K562 (cell line): ENCODE data around the gene NMNAT1. TPM values are rescaled to one million over a fixed set of nuclear protein-coding genes. Genes with fewer than 3 reads are reported as not detected.

Experiments
- BDP1 ChIP-seq: IDR thresholded peaks from 3 replicates; pipeline ENCODE4 v1.6.1; 2011; ENCODE audit not compliant: insufficient read length, insufficient read depth
- CBFA2T2 ChIP-seq: fragments of 450-650 bp; conservative IDR thresholded peaks from 2 replicates; pipeline ENCODE4 v1.6.1; 2017; ENCODE audit warnings: mild to moderate bottlenecking
- CEBPG ChIP-seq, 3 experiments: fragments of 200-800 bp in 1 of 3; sonication (Bioruptor generic) in 1 of 3; sonication (generic) in 1 of 3; formaldehyde crosslinking in 1 of 3; IDR thresholded peaks in 2 of 3; conservative IDR thresholded peaks in 1 of 3; 2 replicates each; pipeline versions ENCODE4 v1.6.1 to v1.8.0; 2016 to 2022; ENCODE audit warnings: missing compliant biosample characterization in 2 of 3, missing genetic modification characterization in 2 of 3, mild to moderate bottlenecking in 1 of 3, missing genetic modification reagents in 1 of 3
- HIVEP1 ChIP-seq: fragments of 250-450 bp; sonication (Bioruptor Pico); IDR thresholded peaks from 2 replicates; pipeline ENCODE4 v1.4.0; 2020; ENCODE audit warnings: mild to moderate bottlenecking
- LCOR ChIP-seq: sonication (generic); formaldehyde crosslinking; IDR thresholded peaks from 2 replicates; pipeline ENCODE4 v1.8.0; 2022; ENCODE audit warnings: mild to moderate bottlenecking, missing genetic modification reagents
- MBD2 ChIP-seq: sonication (generic); IDR thresholded peaks from 2 replicates; pipeline ENCODE4 v1.6.1; 2016; ENCODE audit warnings: low read depth, borderline replicate concordance
- MTA3 ChIP-seq: fragments of 450-650 bp; formaldehyde crosslinking; IDR thresholded peaks from 2 replicates; pipeline ENCODE4 v1.6.1; 2017; ENCODE audit warnings: mild to moderate bottlenecking, borderline replicate concordance
- NCOA4 ChIP-seq: fragments of 450-650 bp; IDR thresholded peaks from 2 replicates; pipeline ENCODE4 v1.6.1; 2018; ENCODE audit warnings: mild to moderate bottlenecking; ENCODE audit not compliant: partially characterized antibody
- NELFE ChIP-seq: IDR thresholded peaks from 2 replicates; pipeline ENCODE4 v1.6.1; 2011; ENCODE audit warnings: mild to moderate bottlenecking; ENCODE audit not compliant: insufficient read depth, insufficient read length
- NFIC ChIP-seq: fragments of 450-650 bp; IDR thresholded peaks from 2 replicates; pipeline ENCODE4 v1.6.1; 2017; ENCODE audit warnings: mild to moderate bottlenecking, inconsistent platforms
- PTTG1 ChIP-seq: fragments of 450-650 bp; IDR thresholded peaks from 2 replicates; pipeline ENCODE4 v1.6.1; 2016; ENCODE audit warnings: low read depth, mild to moderate bottlenecking, missing genetic modification characterization, missing compliant biosample characterization
- RBM17 ChIP-seq: fragments of 200-400 bp; formaldehyde crosslinking; IDR thresholded peaks from 2 replicates; pipeline ENCODE4 v1.6.1; 2017; ENCODE audit warnings: low read depth, mild to moderate bottlenecking, low read length, borderline replicate concordance
- SAP30 ChIP-seq: fragments of 200-600 bp; sonication (generic); IDR thresholded peaks from 2 replicates; pipeline ENCODE4 v1.6.1; 2012; ENCODE audit warnings: borderline replicate concordance, low read depth, mild to moderate bottlenecking, moderate library complexity, low read length, control low read depth, inconsistent platforms; ENCODE audit not compliant: insufficient read depth, poor library complexity, severe bottlenecking
- TAF15 ChIP-seq: fragments of 200-400 bp; formaldehyde crosslinking; IDR thresholded peaks from 2 replicates; pipeline ENCODE4 v1.6.1; 2017; ENCODE audit warnings: mild to moderate bottlenecking, low read depth, low read length, moderate library complexity
- TAF7 ChIP-seq: fragments of 450-650 bp; IDR thresholded peaks from 2 replicates; pipeline ENCODE4 v1.6.1; 2016; ENCODE audit warnings: missing genetic modification characterization, missing compliant biosample characterization
- ZFPM2 ChIP-seq: fragments of 250-450 bp; sonication (Bioruptor Pico); IDR thresholded peaks from 2 replicates; pipeline ENCODE4 v1.5.1; 2022; ENCODE audit warnings: mild to moderate bottlenecking
- ZNF143 ChIP-seq: sonication (generic); formaldehyde crosslinking; IDR thresholded peaks from 2 replicates; pipeline ENCODE4 v1.9.0; 2022; ENCODE audit warnings: mild to moderate bottlenecking, missing genetic modification reagents
- polyA plus RNA-seq, 8 experiments: library from polyadenylated mRNA; depleted of rRNA in 4 of 8; stranded (reverse) in 5 of 8; unstranded in 3 of 8; fragments of >200 nt; fragmentation: Nextera tagmentation in 2 of 8; fragmentation: Illumina TruSeq in 1 of 8; extraction: Ambion mirVana in 2 of 8; extraction: Trizol in 1 of 8; gene quantifications; 2 replicates each; pipeline versions ENCODE4 v1.2.1 to v1.2.3, GENCODE V29; 2011 to 2014; ENCODE audit warnings: inconsistent platforms in 1 of 8, missing spikeins in 1 of 8
- total RNA-seq, 7 experiments: library from RNA; depleted of rRNA in 6 of 7; stranded (reverse); fragments of >200 nt in 6 of 7; fragmentation: Illumina TruSeq in 2 of 7; extraction: Trizol in 2 of 7; gene quantifications; 2 replicates each; pipeline versions ENCODE4 v1.2.1 to v1.2.3, GENCODE V29; 2011 to 2021; ENCODE audit warnings: low replicate concordance in 1 of 7
- TF ChIP-seq, protein P1 (sequence below): fragments of 250-450 bp; sonication (Bioruptor Pico); IDR thresholded peaks from 2 replicates; pipeline ENCODE4 v1.8.0; 2022; ENCODE audit warnings: inconsistent platforms, mild to moderate bottlenecking, moderate library complexity, borderline replicate concordance
- TF ChIP-seq, protein P2 (sequence below): fragments of 450-650 bp; formaldehyde crosslinking; IDR thresholded peaks from 2 replicates; pipeline ENCODE4 v1.4.0; 2022; ENCODE audit warnings: mild to moderate bottlenecking, moderate library complexity
- TF ChIP-seq, protein P3 (sequence below): fragments of 450-650 bp; IDR thresholded peaks from 2 replicates; pipeline ENCODE4 v1.6.1; 2016; ENCODE audit warnings: missing biosample characterization, missing genetic modification characterization
- TF ChIP-seq, protein P4 (sequence below), 2 experiments: IDR thresholded peaks; 2 replicates each; pipeline ENCODE4 v1.6.1; 2012; ENCODE audit warnings: improper control_type of control experiment in 2 of 2, low read depth in 2 of 2, low read length in 2 of 2, borderline replicate concordance in 1 of 2

NMNAT1 gene
- total and polyA plus RNA-seq, 9 of the 15 experiments (the other 6 are each of a cell fraction or from before 2014, with no cell fraction given) = 5.1 to 14.6 (median 12.1) TPM

DNA sequence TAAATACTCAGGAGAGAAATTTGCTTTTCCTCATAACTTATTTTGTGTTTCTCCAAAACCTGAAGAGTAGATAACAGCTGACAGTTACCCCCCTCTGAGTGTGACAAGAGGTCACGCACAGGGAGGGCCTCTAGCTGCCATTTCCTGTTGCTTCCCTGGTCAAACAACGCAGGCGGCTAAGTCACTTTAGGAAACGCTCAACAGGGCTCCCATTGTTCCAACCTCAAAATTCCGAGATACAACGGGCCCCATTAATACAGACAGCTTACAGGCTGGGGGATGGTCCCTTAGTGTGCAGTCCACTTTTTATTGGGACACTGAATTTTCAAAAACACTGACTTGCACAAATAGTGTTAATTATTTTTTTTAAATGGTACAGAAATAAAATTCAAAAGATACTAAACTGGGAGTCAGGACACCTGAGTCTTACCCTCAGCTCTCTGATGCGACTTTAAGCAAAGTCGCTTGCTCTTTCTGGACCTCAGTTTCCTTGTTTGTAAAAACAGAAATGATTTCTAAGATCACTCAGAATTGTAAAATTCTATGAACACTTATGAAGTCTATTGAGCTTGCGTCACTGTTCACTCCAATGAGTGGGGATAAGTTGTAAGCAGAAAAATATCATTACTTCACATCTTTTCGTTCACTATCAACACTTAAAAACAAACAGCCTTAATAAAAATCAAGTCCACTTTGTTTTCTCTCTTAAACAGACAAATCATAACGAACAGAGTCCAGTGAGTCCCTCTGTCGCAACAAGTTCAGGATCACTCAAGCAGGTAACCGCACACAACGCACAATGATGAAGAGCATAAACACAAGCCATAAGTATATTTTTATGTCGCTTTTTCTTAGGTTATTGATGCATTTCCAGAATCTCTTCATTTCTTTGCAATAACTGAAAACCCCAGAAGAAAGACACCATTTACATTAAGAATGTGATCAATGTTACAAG lies 13.6 kb upstream of the NMNAT1 start (continued):
- TF ChIP-seq TAF15 (no peak), HIVEP1 (CRISPR knock-in tag) (0 out of 2 replicates have a peak, but pooled peaks have one; percentile 65), CEBPG (CRISPR knock-in tag; IDR thresholded peaks at IDR 0.05) (peak; percentile 47; the same call in 1 of the 2 replicates), CEBPG (tag; conservative IDR thresholded peaks at IDR 0.05 in 1 of 2, IDR thresholded peaks at IDR 0.05 in 1 of 2) (peak; percentile 47 to 74), MTA3 (0 out of 2 replicates have a peak, but pooled peaks have one; percentile 52), NFIC (no peak), CBFA2T2 (no peak), PTTG1 (tag) (peak; percentile 57), MBD2 (no peak), RBM17 (no peak), NELFE (no peak), SAP30 (no peak), ZFPM2 (CRISPR knock-in tag) (no peak), LCOR (CRISPR knock-in tag) (no peak), TAF7 (tag) (no peak; the same call in 1 of the 2 replicates), NCOA4 (no peak), BDP1 (no peak), ZNF143 (no peak)
- TF ChIP-seq, protein P1, sequence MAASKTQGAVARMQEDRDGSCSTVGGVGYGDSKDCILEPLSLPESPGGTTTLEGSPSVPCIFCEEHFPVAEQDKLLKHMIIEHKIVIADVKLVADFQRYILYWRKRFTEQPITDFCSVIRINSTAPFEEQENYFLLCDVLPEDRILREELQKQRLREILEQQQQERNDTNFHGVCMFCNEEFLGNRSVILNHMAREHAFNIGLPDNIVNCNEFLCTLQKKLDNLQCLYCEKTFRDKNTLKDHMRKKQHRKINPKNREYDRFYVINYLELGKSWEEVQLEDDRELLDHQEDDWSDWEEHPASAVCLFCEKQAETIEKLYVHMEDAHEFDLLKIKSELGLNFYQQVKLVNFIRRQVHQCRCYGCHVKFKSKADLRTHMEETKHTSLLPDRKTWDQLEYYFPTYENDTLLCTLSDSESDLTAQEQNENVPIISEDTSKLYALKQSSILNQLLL (CRISPR knock-in tag) = no peak
- TF ChIP-seq, protein P2, sequence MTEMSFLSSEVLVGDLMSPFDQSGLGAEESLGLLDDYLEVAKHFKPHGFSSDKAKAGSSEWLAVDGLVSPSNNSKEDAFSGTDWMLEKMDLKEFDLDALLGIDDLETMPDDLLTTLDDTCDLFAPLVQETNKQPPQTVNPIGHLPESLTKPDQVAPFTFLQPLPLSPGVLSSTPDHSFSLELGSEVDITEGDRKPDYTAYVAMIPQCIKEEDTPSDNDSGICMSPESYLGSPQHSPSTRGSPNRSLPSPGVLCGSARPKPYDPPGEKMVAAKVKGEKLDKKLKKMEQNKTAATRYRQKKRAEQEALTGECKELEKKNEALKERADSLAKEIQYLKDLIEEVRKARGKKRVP (CRISPR knock-in tag) = no peak
- TF ChIP-seq, protein P3, sequence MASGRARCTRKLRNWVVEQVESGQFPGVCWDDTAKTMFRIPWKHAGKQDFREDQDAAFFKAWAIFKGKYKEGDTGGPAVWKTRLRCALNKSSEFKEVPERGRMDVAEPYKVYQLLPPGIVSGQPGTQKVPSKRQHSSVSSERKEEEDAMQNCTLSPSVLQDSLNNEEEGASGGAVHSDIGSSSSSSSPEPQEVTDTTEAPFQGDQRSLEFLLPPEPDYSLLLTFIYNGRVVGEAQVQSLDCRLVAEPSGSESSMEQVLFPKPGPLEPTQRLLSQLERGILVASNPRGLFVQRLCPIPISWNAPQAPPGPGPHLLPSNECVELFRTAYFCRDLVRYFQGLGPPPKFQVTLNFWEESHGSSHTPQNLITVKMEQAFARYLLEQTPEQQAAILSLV (tag) = no peak
- TF ChIP-seq, protein P4, sequence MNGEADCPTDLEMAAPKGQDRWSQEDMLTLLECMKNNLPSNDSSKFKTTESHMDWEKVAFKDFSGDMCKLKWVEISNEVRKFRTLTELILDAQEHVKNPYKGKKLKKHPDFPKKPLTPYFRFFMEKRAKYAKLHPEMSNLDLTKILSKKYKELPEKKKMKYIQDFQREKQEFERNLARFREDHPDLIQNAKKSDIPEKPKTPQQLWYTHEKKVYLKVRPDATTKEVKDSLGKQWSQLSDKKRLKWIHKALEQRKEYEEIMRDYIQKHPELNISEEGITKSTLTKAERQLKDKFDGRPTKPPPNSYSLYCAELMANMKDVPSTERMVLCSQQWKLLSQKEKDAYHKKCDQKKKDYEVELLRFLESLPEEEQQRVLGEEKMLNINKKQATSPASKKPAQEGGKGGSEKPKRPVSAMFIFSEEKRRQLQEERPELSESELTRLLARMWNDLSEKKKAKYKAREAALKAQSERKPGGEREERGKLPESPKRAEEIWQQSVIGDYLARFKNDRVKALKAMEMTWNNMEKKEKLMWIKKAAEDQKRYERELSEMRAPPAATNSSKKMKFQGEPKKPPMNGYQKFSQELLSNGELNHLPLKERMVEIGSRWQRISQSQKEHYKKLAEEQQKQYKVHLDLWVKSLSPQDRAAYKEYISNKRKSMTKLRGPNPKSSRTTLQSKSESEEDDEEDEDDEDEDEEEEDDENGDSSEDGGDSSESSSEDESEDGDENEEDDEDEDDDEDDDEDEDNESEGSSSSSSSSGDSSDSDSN (IDR thresholded peaks at IDR 0.05; ENCODE audit: borderline replicate concordance in 1 of 2, low read depth in 2 of 2, low read length in 2 of 2) = no peak
